GM18508 (cell line): Measurements from ENCODE around the gene PEX10.
A peak's percentile ranks its signal among the peaks of the same experiment; 100 is the strongest.

Experiments used
- ATAC-seq: cut with Tn5 transposase; IDR thresholded peaks from one replicate; pipeline ENCODE4 v1.9.1; 2021; ENCODE audit warnings: moderate number of reproducible peaks; ENCODE audit not compliant: insufficient read depth, unreplicated experiment

PEX10 gene

DNA sequence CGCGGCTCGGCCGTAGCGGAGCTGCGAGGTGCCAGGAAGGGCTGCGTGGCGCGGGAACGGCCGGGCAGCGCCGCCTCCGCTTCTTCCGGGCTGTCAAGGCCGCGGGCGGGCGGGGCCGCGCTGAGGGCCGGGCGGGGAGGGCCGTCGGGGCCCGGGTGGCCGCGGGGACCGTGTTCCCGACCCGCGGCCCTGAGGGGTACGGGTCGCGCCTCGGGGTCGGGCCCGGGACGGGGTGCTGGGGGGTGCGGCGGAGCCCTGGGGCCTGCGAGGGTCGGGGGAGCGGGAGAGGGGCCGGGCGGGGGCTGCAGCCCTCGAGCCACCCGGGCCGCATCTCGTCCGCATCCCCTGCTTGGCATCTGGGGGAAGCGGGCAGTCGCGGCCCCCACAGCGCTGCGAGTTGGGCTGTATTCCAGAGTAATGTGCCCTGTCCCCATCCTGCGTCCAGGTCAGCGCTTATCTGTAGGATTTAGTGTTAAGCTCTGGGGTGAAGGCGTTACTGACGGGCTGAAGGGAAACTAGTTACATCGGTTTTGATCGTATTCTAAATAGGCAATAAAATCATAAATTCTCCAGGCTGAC is 20.3 kb downstream of the PEX10 start:
- no peak for ATAC-seq

DNA sequence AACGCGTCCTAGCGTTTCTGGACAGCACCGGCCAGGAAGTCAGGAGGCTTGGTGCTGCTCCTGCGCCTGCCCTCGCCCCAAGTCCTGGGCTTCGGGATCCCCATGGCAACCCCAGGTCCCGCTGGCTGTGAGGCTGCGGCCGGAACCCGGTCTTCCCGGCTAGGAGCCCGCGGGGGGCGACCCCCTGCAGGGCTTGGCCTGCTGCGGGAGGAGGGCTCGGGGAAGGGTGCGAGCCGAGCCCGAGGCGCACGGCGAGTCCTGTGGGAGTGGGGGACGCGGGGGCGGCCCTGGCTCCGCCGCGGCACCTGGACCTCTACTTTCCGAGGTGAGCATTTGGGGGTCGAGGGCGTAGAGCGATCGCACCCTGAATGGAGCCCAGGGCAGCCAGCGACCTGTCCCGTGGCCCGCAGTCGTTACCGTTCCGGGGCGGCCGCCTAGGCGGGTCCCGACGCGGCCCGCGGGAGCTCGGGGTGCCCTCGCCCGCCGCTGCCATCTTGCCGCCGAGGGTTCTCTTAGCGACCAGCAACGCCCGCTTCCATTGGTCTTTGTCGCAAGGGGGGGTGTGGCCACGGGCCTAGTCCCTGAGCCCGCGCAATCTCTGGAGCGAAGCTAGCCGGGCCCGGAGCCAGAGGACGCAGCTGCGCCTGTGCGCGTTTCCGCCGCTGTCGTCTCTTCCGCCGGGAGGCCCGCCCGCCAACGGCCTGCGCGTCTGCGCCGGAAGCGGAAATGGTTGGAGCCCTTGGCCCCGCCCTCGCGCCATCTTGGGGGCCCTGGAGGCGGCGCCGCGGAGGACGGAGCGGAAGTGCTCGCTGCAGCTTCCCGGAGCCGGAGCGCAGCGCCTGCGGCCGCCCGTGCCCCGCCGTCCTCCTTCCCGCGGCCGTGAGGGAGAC is 21.1 kb downstream of the PEX10 start, which contains the start of the genes MORN1 and RER1:
MORN1 (minus strand) TSS at position 514 of the 890 bp plus-strand sequence; CDS start at position 493, 21 bp downstream.
RER1 (plus strand) TSS at position 801 of the 890 bp plus-strand sequence. CDS start 3,950 bp downstream, outside the sequence.
- peak; percentile 72 for ATAC-seq

DNA sequence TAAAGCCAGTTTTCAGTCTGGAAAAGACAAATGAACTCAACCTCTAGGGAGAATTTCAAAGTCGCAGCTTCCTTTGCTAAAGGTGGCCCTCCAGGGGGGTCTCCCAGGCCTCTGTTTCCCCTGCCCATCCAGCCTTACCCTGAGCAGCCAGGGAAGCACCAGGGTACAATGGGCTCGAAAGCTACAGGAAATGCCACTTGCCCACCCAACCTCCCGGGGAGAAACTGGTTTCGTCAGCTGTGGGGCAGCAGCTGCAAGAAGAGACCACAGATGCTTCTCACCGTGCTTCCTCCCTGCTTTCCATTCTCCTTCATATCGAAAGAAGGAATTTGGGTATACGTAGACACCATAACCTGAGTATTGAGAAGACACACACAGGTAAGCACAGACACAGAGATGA is 22.7 kb downstream of the PEX10 start:
- no peak for ATAC-seq

DNA sequence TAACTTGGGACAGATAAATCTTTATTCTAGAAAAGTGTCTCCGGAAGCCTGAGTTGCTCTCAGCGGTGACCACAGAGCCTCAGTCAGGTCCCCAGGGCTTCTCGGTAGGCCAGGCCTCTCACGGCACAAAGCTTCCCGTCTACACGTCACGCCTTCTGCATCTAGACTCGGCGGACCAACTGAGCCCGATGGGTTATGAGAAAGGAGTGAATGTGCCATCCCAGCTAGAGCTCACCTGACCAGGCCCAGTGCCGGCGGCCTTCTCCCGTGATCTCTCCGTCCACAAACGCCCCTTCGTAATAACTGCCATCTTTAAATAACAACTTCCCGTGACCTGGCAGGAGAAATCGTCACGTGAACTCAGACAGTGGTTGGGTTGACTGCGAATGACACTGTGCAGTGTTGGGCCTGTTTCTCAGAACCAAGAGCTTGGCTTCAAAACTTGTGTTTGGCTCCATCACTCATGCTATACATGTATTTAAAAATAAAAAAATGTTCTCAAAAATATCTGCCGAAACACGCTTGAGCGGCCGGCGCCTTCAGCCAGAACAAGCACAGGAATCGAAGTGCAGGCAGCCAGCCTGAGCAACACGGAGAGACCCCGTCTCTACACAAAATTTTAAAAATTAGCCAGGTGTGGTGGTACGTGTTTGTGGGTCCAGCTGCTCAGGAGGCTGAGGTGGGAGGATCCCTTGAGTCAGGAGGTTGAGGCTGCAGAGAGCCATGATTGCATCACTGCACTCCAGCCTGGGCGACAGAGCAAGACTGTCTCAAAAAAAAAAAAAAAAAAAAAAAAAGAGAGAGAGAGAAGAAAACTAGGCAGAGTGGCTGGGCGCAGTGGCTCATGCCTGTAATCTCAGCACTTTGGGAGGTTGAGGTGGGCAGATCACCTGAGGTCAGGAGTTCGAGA is 24.1 kb downstream of the PEX10 start:
- ATAC-seq: no peak

DNA sequence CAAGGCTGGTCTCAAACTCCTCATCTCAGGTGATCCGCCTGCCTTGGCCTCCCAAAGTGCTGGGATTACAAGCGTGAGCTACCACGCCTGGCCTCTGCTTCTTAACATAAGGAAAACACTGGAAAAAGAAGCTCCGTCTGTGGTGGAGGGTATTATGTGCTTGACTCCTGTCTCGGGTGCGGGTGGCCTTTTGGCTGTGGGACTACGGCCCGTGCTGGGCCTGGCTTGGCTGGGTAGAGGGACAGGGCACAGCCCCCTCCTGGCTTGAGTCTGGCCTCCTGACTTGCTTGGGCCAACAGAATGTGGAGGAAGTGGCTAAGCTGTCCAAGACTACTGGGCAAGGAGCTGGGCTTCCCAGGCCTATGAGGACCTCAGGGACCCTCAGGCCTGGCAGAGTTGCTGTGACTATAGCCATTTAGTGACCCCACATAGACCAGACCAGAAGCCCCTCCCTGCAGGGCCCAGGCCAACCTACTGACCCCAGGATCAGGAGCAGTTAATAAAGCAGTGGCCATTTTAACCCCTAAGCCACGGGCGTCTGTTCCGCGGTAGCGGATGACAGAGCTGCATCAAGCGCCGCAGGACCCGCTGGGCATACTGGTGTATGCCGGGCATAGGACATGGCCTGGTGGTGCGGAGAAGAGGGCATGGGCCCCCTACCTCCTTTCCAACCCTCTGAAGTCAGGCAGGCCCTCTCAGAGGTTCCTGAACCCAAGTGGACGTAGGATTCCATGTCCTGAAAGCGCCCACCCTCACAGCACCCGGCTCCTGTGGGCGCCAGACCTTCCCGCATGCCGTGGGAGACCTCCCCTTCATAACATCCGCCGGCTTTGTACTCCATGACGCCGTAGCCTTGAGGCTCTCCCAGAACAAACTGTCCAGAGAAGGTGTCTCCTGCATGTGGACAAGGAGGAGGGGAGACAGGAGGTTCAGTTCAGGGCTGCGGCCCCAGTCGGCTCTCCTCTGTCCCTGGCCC is 25.4 kb downstream of the PEX10 start:
- no peak for ATAC-seq

DNA sequence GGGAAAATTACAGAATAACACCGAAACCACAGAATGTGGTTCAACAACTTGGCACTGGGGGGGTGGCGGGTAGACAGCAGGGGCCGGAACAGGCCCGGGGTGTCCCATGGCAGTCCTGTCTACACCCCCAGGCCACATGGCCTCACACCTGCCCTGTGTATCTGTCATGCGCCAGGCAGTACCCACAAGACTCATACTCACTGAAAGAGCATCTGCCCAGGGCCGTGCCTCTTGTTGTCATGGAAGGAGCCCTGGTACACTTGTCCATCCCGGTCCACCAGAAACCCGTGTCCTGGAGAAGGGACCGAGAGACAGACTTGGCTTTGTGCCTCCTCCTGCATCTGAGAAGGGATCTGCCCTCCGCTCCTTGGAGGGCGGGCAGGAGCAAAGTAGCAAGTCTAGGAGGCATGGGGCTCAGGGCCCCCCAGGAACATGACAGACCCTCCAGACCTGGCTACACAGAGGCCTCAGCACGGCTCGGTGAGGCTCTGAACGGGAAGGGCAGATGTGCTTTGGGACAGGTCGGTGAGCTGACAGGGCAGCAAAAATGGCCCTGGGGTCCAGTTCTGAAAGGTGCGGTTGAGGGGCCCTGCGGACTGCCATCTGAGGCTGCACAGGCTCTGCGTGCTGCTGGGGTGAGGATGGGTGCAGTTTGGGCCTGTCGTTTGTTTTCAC is 26.6 kb downstream of the PEX10 start:
- ATAC-seq: no peak

DNA sequence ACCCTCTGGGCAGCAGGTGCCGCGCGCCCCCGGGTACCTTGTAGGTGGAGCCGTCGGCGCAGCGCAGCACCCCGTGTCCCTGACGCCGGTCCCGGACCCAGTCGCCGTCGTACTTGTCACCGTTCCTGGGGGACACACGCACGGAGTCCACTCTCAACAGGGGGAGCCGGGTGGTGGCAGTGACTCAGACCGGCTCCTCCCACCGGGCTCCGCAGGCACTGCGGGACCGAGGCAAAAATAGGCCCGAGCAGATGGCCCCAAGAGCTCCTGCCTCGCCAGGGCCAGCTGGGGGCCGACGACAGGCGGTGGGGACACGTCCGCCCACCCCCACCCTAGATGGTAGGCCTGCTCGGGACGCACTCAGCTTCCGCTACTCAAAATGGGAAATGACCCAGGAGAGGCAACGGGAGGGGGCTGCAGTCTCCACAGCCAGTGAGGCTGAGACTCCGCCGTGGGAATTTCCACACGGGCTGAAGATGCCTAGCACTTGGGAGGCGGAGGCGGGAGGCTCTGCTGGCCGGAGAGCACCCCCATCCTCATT is 27.4 kb downstream of the PEX10 start:
- ATAC-seq: no peak

DNA sequence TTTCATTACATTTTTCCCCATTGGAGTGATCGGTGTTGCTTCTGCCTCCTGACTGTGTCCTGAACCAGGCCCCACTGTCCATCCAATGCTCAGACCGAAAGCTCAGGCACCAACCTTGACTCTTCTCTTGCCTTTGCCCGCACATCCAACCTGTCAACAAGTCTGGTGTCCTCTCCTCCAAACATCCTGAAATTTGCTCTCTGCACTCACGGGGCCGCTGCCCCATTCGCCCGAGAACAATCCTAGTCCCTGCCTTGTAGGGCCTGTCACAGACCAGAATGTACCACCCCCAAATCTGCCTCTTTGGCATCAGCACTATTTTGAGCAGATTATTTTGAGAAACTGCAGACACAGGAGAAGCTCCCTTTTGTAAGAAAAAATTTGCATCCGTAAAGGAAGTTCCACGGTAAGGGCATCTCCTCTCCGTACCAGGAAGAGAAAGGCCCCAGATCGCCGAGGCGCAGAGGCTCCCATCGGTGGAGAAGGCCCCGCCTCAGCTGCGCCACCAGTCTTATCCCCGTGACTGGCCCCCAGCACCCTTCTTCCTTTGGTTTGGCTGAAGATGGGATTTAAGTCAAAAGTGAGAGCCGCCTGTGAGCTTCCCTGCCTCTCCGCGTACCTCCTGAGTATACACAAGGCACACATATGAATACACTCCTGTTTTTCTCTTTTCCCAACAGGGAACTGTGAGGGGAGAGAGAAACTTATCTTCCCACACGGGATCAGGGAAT is 28.1 kb downstream of the PEX10 start:
- ATAC-seq: no peak

DNA sequence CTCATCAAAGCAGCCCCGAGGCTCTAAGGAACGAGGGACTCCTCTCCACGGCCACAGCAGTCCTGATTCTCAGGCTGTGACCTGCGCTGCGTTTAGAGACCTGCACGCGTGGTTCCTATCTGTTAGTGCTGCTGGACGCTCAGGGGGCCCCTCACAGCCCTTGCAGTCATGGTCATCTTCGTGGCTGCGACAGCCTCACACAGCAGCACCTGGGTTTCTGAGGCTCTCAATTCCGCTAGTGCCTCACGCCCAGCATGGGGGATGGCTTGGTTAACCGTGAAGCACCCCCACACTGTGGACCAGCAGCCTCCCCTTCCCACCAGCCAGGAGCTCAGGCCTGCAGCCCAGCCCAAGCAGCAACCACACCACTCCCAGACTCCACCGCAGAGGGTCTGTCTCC is 28.8 kb downstream of the PEX10 start:
- ATAC-seq: no peak

DNA sequence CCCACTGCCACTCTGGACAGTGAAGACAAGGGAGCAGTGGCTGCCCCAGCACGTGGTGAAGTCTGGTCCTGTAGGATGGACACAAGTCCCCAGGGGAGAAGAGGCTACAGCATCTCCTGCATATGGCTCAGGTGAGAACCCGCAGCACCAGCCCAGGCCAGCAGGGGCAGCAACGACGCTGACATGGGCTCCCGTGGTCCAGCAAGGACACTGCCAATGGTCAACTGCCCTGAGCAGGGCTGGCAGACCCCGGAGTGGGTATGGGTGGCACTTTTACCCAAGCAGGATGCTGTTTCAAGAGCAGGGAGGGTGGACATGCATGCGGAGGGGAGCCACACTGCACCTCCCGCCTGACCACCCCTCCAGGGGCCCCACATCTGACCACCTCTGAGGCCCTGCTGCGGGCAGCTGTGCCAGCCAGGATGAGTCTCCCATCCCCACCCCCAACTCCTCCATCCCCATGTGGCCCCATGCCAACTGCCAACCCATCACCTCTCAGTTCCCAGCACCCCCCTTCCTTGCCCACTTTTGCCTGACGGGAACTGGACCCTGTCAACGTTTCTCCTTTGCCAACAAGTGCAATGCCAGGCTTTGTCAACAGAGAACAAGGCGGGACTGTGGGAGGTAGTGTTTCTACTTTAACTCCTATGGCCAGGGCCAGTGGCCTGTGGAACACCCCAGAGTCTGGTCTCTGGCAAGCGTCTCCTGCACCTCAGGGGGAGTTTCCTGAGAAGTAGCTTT is 29.6 kb downstream of the PEX10 start:
- ATAC-seq: no peak

DNA sequence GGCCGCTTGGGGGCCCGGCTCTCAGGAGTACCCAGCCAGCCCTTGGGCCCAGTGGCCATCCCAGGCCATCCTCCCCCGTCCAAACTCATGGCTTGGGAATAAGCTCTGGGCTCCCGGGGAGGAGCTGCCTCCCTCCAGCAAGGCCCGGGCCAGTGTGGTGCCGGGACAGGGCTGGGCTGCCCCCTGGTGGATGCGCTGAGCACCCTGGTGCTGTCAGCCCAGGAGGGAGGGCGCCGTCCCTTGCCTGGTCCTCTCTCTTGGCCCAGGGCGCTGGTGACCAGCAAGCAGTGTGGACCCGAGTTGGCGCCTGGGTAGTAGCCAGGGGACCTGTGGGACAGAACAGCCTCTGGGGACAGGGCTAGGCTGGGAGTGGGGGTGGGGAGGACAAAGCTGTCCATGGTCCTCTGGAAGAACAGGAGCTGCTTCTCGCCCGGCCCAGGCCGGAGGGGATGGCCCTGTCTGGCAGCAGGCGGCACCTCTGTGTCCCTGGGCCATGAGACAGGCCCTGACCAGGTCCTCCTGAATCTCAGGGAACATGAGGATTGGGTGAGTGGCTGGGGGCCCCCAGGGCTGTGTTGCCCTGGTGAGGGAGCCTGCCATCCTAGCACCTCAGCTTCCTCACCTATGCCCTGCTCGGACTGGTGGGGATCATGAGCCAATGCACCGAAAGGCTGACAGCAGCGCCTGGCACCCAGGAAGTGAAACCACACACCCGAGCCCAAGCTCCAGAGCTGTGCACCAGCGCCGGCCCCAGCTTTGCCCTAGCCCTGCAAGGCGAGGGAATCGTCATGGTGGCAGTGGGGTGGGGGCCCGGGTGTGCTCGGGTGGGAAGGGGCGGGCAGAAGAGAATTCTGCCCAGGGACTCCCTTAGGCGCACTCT is 30.4 kb downstream of the PEX10 start:
- no peak for ATAC-seq

DNA sequence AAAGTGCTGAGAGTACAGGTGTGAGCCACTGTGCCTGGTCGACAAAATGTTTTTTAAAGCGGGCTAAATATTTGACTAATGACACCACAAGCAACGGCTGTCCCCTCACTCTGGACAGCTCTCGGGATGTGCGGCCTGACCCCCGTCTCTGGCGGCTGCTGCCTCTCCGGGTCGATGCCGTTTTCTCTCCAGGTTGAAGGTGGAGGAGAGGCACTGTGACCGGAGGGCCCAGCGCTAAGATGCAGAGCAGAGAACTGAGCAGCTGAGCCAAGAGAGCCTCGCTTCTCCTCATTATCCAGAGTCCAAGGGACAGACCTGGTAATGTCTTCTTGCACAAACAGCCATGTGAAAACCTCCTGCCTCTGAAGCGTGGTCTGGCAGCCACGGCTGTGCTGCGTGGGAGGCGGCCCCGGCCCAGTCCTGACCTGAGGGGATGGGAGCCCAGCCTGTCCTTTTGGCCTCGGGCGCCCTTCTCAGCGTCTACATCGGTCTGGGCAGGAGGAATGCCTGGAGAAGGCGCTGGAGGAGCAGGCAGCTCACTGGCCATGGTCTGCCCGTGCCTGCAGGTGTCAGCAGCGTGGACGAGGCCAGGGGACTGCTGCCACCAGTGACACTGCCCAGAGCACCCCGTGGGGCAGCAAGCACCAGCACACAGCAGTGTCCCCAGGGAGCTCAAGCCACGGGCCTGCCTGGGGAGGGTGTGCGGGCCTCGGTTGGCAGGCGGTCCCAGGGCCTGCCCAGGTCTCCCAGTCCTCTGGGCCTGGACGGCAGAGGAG is 31.4 kb downstream of the PEX10 start:
- no peak for ATAC-seq

DNA sequence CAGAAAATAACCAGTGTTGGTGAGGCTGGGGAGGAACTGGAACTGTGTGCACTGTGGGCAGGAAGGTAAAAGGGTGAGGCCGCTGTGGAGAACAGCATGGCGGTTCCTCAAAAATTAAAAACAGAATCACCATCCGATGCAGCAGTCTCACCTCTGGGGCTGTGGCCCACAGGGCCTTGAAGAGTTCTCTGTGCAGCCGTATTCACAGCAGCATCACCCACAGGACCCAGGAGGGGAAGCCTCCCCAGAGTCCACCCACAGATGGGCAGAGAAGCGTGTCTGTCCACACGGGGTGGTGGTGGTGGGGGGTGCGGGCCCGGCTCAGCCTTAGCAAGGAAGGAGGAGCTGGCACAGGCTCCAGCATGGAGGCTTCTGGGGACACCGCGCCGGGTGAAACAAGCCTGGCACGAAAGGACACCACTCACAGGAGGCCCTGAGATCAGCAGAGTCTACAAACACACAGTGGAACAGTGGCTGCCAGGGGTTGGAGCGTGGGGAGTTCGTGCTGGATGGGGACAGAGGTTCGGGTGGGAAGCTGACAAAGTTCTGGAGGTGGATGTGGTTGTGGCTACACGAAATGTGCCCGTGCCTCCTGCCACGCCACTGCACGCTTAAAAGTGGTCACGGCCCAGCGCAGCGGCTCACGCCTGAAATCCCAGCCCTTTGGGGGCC is 32.5 kb downstream of the PEX10 start:
- no peak for ATAC-seq

DNA sequence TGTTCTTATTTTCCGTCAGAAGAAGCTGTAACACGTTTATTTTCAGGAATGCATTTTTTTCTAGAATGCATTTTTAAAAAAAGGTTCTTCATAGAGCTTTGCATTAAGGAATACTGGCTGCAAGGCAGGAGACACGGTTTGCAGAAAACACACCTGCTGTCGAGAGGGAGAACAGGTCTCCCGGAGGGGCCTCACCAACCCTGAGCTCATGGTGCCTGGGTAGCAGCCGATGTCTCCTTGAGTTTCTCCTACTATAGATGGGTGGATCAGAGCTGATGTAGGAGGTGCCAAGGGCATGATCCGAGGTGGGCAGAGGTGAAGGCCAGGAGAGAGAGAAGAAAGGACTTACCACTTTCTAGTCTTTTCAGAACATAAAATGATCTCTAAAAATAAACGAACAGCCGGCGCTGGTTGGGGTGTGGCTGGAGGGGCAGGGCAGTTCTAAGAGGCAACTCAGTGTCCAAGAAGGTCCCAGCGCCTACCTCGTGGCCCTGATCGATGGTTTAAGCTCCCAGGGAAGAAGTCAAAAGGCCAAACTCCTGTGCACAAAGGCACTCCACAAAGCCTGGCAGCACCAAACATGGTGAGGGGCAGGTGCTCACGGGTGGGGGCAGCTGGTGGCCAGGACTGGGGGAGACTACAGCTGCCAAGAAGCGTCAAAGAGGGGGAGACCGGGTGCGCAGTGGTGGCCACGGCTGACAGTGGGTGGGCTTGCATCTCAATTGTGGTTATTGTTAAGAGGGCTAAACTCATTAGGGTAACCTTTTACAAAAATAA is 33.2 kb downstream of the PEX10 start:
- no peak for ATAC-seq
